Testis (tissue), 2 donors: ENCODE measurements around the gene ZNF25.

ENCODE experiments used
- POLR2A ChIP-seq: fragments of 450-650 bp; IDR thresholded peaks from one replicate; pipeline ENCODE4 v1.6.1; 2017; ENCODE audit warnings: antibody characterized with exemption, mild to moderate bottlenecking, moderate library complexity
- TF ChIP-seq, protein P1 (sequence below), 3 experiments: fragments of 450-650 bp in 2 of 3; fragments of 200-600 bp in 1 of 3; sonication (generic) in 1 of 3; IDR thresholded peaks; one replicate each; pipeline ENCODE4 v1.5.1; 2016 to 2019; ENCODE audit warnings: antibody characterized with exemption in 3 of 3, mild to moderate bottlenecking in 2 of 3, moderate library complexity in 1 of 3

DNA sequence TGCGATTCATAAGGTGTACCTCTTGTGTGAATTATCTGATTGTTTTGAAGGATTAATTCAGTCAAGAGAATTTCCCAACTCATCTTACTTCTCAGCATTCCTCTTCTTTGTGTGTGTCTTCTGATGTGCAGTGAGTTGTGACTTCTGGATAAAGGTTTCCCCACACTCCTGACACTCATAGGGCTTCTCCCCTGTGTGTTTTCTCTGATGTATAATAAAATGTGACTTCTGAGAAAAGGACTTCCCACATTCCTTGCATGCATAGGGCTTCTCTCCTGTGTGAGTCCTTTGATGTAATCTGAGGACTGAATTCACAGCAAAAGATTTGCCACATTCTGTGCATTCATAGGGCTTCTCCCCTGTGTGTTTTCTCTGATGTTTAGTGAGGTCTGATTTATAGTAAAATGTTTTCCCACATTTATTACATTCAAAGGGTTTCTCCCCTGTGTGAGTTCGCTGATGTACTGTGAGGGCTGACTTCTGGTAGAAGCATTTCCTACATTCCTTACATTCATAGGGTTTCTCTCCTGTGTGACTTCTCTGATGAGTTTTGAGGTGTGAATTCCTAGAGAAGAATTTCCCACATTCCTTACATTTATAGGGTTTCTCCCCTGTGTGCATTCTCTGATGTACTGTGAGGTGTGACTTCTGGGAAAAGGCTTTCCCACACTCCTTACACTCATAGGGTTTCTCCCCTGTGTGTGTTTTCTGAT is 24.2 kb downstream of the ZNF25 start:
- TF ChIP-seq, protein P1, sequence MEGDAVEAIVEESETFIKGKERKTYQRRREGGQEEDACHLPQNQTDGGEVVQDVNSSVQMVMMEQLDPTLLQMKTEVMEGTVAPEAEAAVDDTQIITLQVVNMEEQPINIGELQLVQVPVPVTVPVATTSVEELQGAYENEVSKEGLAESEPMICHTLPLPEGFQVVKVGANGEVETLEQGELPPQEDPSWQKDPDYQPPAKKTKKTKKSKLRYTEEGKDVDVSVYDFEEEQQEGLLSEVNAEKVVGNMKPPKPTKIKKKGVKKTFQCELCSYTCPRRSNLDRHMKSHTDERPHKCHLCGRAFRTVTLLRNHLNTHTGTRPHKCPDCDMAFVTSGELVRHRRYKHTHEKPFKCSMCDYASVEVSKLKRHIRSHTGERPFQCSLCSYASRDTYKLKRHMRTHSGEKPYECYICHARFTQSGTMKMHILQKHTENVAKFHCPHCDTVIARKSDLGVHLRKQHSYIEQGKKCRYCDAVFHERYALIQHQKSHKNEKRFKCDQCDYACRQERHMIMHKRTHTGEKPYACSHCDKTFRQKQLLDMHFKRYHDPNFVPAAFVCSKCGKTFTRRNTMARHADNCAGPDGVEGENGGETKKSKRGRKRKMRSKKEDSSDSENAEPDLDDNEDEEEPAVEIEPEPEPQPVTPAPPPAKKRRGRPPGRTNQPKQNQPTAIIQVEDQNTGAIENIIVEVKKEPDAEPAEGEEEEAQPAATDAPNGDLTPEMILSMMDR (IDR thresholded peaks at IDR 0.05), result no peak
- TF ChIP-seq POLR2A, result no peak
